ENCODE data around the gene OTC.

OTC gene

DNA sequence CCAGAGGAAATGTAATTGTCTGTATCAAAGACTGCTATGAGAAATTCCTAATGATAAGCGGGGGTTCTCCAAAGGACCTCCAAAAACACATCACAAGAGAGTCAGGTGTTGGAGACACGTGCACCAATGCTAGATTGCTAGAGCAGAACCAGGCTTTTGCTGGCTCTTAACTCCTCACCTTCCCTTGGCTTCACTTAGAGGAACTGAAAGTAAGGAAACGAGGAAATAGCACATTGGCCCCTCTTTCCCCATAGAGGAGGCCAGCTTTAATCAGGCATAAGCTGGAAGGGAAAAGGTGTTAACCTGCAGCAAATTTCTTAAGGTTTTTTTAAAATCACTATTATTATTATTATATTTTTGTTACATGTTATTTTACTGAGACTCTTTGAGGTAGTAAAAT, 13.6 kb downstream of the OTC start:
- Histone ChIP-seq H2BK5ac (ENCODE audit: low read length) (no peak overlapping the region), H3K4me1 (ENCODE audit: control insufficient read depth in 2 of 2, insufficient read depth in 1 of 2, low read depth in 1 of 2, low read length in 2 of 2) (no peaks in the 10 kb centered on the region), H4K91ac (ENCODE audit: low read depth, low read length, poor library complexity) (no peak overlapping the region), H3K27ac (replicated peaks; ENCODE audit: low read length) (no peak overlapping the region), H2BK15ac (ENCODE audit: low read length) (no peak overlapping the region), H3K4ac (ENCODE audit: low read length) (no peak overlapping the region), H3K18ac (ENCODE audit: low read length) (no peak overlapping the region), H3K79me1 (ENCODE audit: low read depth, low read length) (no peaks in the 10 kb centered on the region), H3K14ac (ENCODE audit: low read length) (no peak overlapping the region), H2AK5ac (ENCODE audit: low read depth, low read length) (no peak overlapping the region), H3K9me3 (replicated peaks in 1 of 2; ENCODE audit: control insufficient read depth in 2 of 2, insufficient read depth in 1 of 2, low read depth in 1 of 2, low read length in 2 of 2) (no peaks in the 10 kb centered on the region), H3K36me3 (replicated peaks in 1 of 2; ENCODE audit: control insufficient read depth in 2 of 2, insufficient read depth in 2 of 2, low read length in 2 of 2) (no peaks in the 10 kb centered on the region), H3K4me3 (ENCODE audit: low read length in 2 of 2) (no peak overlapping the region), H4K8ac (ENCODE audit: low read depth, low read length) (no peak overlapping the region), H2BK120ac (ENCODE audit: low read depth, low read length) (no peak overlapping the region), H3K23ac (ENCODE audit: low read depth, low read length, poor library complexity) (no peak overlapping the region), H2BK12ac (ENCODE audit: low read length) (no peak overlapping the region), H3K9ac (ENCODE audit: low read depth, low read length, poor library complexity) (no peak overlapping the region), H2AFZ (ENCODE audit: low read length) (no peak overlapping the region), H3K27me3 (ENCODE audit: control insufficient read depth in 3 of 3, insufficient read depth in 3 of 3, low read depth in 1 of 3, low read length in 3 of 3) (no peaks in the 10 kb centered on the region), H3K4me2 (ENCODE audit: insufficient read depth, low read length, poor library complexity, severe bottlenecking) (no peak overlapping the region)
- DNase-seq (ENCODE audit: low spot score): no peak
- no CpG with 5 or more reads among the region's 3 CpGs for WGBS, 2 donors (ENCODE audit: extremely low coverage in 2 of 2, insufficient read length in 2 of 2, insufficient replicate concordance in 1 of 2)

DNA sequence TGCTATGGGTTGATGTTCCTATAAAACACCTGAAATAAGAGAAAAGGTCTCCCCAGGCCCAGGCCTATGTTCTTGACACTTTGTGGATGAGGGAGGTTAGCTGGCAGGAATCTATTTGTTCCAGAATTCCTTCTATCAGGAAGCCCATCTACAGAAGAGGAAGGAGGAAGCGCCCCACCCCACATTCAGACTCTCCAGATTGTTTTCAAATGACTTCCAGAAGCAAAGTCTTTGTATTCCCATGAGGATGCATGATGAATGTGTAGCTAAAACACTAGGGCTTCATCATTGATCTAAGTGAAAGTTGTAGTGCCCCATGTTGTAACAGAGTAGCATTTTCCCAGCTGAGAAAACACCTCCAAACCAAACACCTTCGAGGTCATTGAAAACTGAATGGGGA, 16.4 kb downstream of the OTC start:
- no peak overlapping the region for H3K14ac ChIP-seq (ENCODE audit: low read length)
- H3K27me3 ChIP-seq (ENCODE audit: control insufficient read depth in 3 of 3, insufficient read depth in 3 of 3, low read depth in 1 of 3, low read length in 3 of 3): no peaks in the 10 kb centered on the region
- no peak overlapping the region for H2AFZ ChIP-seq (ENCODE audit: low read length)
- no peak overlapping the region for H3K9ac ChIP-seq (ENCODE audit: low read depth, low read length, poor library complexity)
- H3K4me1 ChIP-seq (ENCODE audit: control insufficient read depth in 2 of 2, insufficient read depth in 1 of 2, low read depth in 1 of 2, low read length in 2 of 2): no peaks in the 10 kb centered on the region
- H3K9me3 ChIP-seq (replicated peaks in 1 of 2; ENCODE audit: control insufficient read depth in 2 of 2, insufficient read depth in 1 of 2, low read depth in 1 of 2, low read length in 2 of 2): no peaks in the 10 kb centered on the region
- H3K18ac ChIP-seq (ENCODE audit: low read length): no peak overlapping the region
- H3K36me3 ChIP-seq (replicated peaks in 1 of 2; ENCODE audit: control insufficient read depth in 2 of 2, insufficient read depth in 2 of 2, low read length in 2 of 2): no peaks in the 10 kb centered on the region
- H2BK15ac ChIP-seq (ENCODE audit: low read length): no peak overlapping the region
- H3K79me1 ChIP-seq (ENCODE audit: low read depth, low read length): no peaks in the 10 kb centered on the region
- H2AK5ac ChIP-seq (ENCODE audit: low read depth, low read length): no peak overlapping the region
- no peak overlapping the region for H4K8ac ChIP-seq (ENCODE audit: low read depth, low read length)
- H2BK12ac ChIP-seq (ENCODE audit: low read length): no peak overlapping the region
- H3K27ac ChIP-seq (replicated peaks; ENCODE audit: low read length): no peak overlapping the region
- H4K91ac ChIP-seq (ENCODE audit: low read depth, low read length, poor library complexity): no peak overlapping the region
- H2BK120ac ChIP-seq (ENCODE audit: low read depth, low read length): no peak overlapping the region
- H3K4me2 ChIP-seq (ENCODE audit: insufficient read depth, low read length, poor library complexity, severe bottlenecking): no peak overlapping the region
- no peak overlapping the region for H3K23ac ChIP-seq (ENCODE audit: low read depth, low read length, poor library complexity)
- H2BK5ac ChIP-seq (ENCODE audit: low read length): no peak overlapping the region
- H3K4ac ChIP-seq (ENCODE audit: low read length): no peak overlapping the region
- no peak overlapping the region for H3K4me3 ChIP-seq (ENCODE audit: low read length in 2 of 2)
- no CpG with 5 or more reads among the region's 2 CpGs for WGBS, 2 donors (ENCODE audit: extremely low coverage in 2 of 2, insufficient read length in 2 of 2, insufficient replicate concordance in 1 of 2)
- no peak for DNase-seq (ENCODE audit: low spot score)

DNA sequence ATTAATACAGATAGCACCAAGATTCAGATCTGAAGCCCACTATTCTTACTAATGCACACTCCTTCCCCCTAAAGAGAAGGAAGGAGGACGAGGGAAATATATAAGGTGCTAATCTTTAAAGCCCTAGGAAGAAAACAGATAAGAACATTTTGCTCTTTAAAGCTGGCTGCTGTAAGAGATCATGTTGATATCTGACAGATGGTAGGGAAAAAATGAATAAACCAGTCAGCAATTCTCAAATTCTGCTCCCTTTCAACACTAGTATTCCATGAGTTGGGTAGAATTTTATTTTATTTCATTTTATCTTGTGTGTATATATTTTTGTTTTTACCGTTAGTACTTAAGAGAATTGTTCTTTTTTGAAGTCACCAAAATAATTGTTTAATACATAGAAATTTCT, 19.2 kb downstream of the OTC start:
- H3K27me3 ChIP-seq (ENCODE audit: control insufficient read depth in 3 of 3, insufficient read depth in 3 of 3, low read depth in 1 of 3, low read length in 3 of 3): no peaks in the 10 kb centered on the region
- H3K4me3 ChIP-seq (ENCODE audit: low read length in 2 of 2): no peak overlapping the region
- no peak overlapping the region for H2AFZ ChIP-seq (ENCODE audit: low read length)
- H2AK5ac ChIP-seq (ENCODE audit: low read depth, low read length): no peak overlapping the region
- H3K9ac ChIP-seq (ENCODE audit: low read depth, low read length, poor library complexity): no peak overlapping the region
- no peak overlapping the region for H2BK15ac ChIP-seq (ENCODE audit: low read length)
- H2BK12ac ChIP-seq (ENCODE audit: low read length): no peak overlapping the region
- H3K27ac ChIP-seq (replicated peaks; ENCODE audit: low read length): no peak overlapping the region
- no peak overlapping the region for H4K8ac ChIP-seq (ENCODE audit: low read depth, low read length)
- no peaks in the 10 kb centered on the region for H3K9me3 ChIP-seq (replicated peaks in 1 of 2; ENCODE audit: control insufficient read depth in 2 of 2, insufficient read depth in 1 of 2, low read depth in 1 of 2, low read length in 2 of 2)
- H2BK5ac ChIP-seq (ENCODE audit: low read length): no peak overlapping the region
- H4K91ac ChIP-seq (ENCODE audit: low read depth, low read length, poor library complexity): no peak overlapping the region
- no peak overlapping the region for H3K4ac ChIP-seq (ENCODE audit: low read length)
- no peak overlapping the region for H3K18ac ChIP-seq (ENCODE audit: low read length)
- H3K4me1 ChIP-seq (ENCODE audit: control insufficient read depth in 2 of 2, insufficient read depth in 1 of 2, low read depth in 1 of 2, low read length in 2 of 2): no peaks in the 10 kb centered on the region
- H3K36me3 ChIP-seq (replicated peaks in 1 of 2; ENCODE audit: control insufficient read depth in 2 of 2, insufficient read depth in 2 of 2, low read length in 2 of 2): no peaks in the 10 kb centered on the region
- WGBS, 2 donors (ENCODE audit: extremely low coverage in 2 of 2, insufficient read length in 2 of 2, insufficient replicate concordance in 1 of 2): no CpG with 5 or more reads among the region's 2 CpGs
- no peak overlapping the region for H3K14ac ChIP-seq (ENCODE audit: low read length)
- H3K4me2 ChIP-seq (ENCODE audit: insufficient read depth, low read length, poor library complexity, severe bottlenecking): no peak overlapping the region
- no peaks in the 10 kb centered on the region for H3K79me1 ChIP-seq (ENCODE audit: low read depth, low read length)
- H2BK120ac ChIP-seq (ENCODE audit: low read depth, low read length): no peak overlapping the region
- DNase-seq (ENCODE audit: low spot score): no peak
- no peak overlapping the region for H3K23ac ChIP-seq (ENCODE audit: low read depth, low read length, poor library complexity)

DNA sequence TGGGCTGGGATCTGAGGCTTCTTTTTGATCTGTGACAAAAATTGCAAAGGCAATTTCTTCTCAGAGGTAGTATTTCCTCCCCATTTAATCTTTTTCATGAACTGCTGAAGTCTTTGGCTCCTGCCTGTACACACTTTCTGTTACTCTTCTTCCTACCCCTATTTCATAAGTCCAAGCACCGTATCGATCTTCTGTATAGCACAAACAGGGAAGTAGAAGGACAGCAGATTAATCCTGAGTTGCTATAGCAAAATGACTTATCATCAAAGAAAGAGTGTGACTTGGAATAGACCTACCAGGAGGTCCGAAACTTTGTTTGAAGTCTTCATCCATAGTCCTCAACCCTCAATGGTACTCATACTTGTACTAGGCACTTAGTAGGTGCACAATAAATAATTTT, 22.0 kb downstream of the OTC start:
- H3K4me3 ChIP-seq (ENCODE audit: low read length in 2 of 2): no peak overlapping the region
- no peaks in the 10 kb centered on the region for H3K9me3 ChIP-seq (replicated peaks in 1 of 2; ENCODE audit: control insufficient read depth in 2 of 2, insufficient read depth in 1 of 2, low read depth in 1 of 2, low read length in 2 of 2)
- no peak overlapping the region for H4K8ac ChIP-seq (ENCODE audit: low read depth, low read length)
- H2BK5ac ChIP-seq (ENCODE audit: low read length): no peak overlapping the region
- no peak overlapping the region for H2BK12ac ChIP-seq (ENCODE audit: low read length)
- WGBS, 2 donors (ENCODE audit: extremely low coverage in 2 of 2, insufficient read length in 2 of 2, insufficient replicate concordance in 1 of 2): no CpG with 5 or more reads among the region's 3 CpGs
- H2BK120ac ChIP-seq (ENCODE audit: low read depth, low read length): no peak overlapping the region
- no peak overlapping the region for H4K91ac ChIP-seq (ENCODE audit: low read depth, low read length, poor library complexity)
- no peak for DNase-seq (ENCODE audit: low spot score)
- H3K4ac ChIP-seq (ENCODE audit: low read length): no peak overlapping the region
- H3K36me3 ChIP-seq (replicated peaks in 1 of 2; ENCODE audit: control insufficient read depth in 2 of 2, insufficient read depth in 2 of 2, low read length in 2 of 2): no peaks in the 10 kb centered on the region
- no peak overlapping the region for H3K23ac ChIP-seq (ENCODE audit: low read depth, low read length, poor library complexity)
- no peak overlapping the region for H2AK5ac ChIP-seq (ENCODE audit: low read depth, low read length)
- no peak overlapping the region for H3K27ac ChIP-seq (replicated peaks; ENCODE audit: low read length)
- no peaks in the 10 kb centered on the region for H3K79me1 ChIP-seq (ENCODE audit: low read depth, low read length)
- no peak overlapping the region for H3K18ac ChIP-seq (ENCODE audit: low read length)
- no peak overlapping the region for H3K4me2 ChIP-seq (ENCODE audit: insufficient read depth, low read length, poor library complexity, severe bottlenecking)
- no peak overlapping the region for H3K14ac ChIP-seq (ENCODE audit: low read length)
- H3K27me3 ChIP-seq (ENCODE audit: control insufficient read depth in 3 of 3, insufficient read depth in 3 of 3, low read depth in 1 of 3, low read length in 3 of 3): no peaks in the 10 kb centered on the region
- H2BK15ac ChIP-seq (ENCODE audit: low read length): no peak overlapping the region
- H3K9ac ChIP-seq (ENCODE audit: low read depth, low read length, poor library complexity): no peak overlapping the region
- no peak overlapping the region for H2AFZ ChIP-seq (ENCODE audit: low read length)
- no peaks in the 10 kb centered on the region for H3K4me1 ChIP-seq (ENCODE audit: control insufficient read depth in 2 of 2, insufficient read depth in 1 of 2, low read depth in 1 of 2, low read length in 2 of 2)

Data from neuronal stem cell (in vitro differentiated cells).